ENCODE data around the gene POC1A. TPM values are rescaled to one million over a fixed set of nuclear protein-coding genes. Genes with fewer than 3 reads are reported as not detected.

Gene POC1A
- total and polyA plus RNA-seq, 2 donors (not counting 3 experiments of a cell fraction or from before 2014, with no cell fraction given): 14.8 to 19.4 TPM

DNA sequence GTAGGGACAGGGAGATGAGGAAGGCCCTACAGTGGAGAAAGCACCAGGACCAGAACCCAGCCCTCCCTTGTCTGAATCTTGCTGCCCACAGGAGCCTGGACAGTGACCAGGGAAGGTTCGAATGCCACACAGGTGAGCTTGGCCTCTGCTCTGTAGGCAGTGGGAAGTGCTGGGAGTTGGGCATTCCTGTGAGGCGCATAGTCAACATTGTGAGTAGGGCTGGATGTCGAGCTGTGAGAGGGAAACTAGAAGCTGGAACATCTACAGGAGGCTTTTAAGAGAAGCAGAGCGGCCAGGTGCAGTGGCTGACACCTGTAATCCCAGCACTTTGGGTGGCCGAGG lies 23.4 kb upstream of the POC1A start:
- FAIRE-seq (no peak), DNase-seq (ENCODE audit: low read depth, low spot score) (no peak)
- CTCF ChIA-PET: no interaction called here
- H3K4me3 ChIP-seq (replicated peaks in 1 of 3; ENCODE audit: insufficient read depth in 1 of 3, low read depth in 1 of 3, low read length in 3 of 3): no peak overlapping the region
- intact Hi-C loops (cut with micrococcal nuclease): no loop called here
- H2AFZ ChIP-seq (ENCODE audit: low read depth, low read length): no peak overlapping the region
- no peaks in the 10 kb centered on the region for H3K4me1 ChIP-seq (ENCODE audit: control insufficient read depth, extremely low read depth, insufficient read depth, low read length)
- H3K79me2 ChIP-seq (ENCODE audit: control insufficient read depth, insufficient read depth, low read length): no peaks in the 10 kb centered on the region
- TF ChIP-seq JUN (IDR thresholded peaks at IDR 0.05; ENCODE audit: borderline replicate concordance, insufficient read depth, insufficient read length, low read depth): no peak
- TF ChIP-seq GATA2 (IDR thresholded peaks at IDR 0.05; ENCODE audit: insufficient read depth, insufficient read length, low read depth, low read length): no peak
- TF ChIP-seq, protein P1, sequence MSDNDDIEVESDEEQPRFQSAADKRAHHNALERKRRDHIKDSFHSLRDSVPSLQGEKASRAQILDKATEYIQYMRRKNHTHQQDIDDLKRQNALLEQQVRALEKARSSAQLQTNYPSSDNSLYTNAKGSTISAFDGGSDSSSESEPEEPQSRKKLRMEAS (IDR thresholded peaks at IDR 0.05; ENCODE audit: insufficient read depth, insufficient read length): no peak
- TF ChIP-seq POLR2AphosphoS5 (IDR thresholded peaks at IDR 0.05; ENCODE audit: insufficient read depth, low read depth, low read length): no peak
- TF ChIP-seq POLR2A (IDR thresholded peaks at IDR 0.05; ENCODE audit: low read depth, low read length): no peak
- no peak for TF ChIP-seq EZH2 (IDR thresholded peaks at IDR 0.05; ENCODE audit: borderline replicate concordance, low read depth, low read length, severe bottlenecking)
- TF ChIP-seq MYC (IDR thresholded peaks at IDR 0.05; ENCODE audit: low read depth, low read length): no peak
- TF ChIP-seq, protein P2, sequence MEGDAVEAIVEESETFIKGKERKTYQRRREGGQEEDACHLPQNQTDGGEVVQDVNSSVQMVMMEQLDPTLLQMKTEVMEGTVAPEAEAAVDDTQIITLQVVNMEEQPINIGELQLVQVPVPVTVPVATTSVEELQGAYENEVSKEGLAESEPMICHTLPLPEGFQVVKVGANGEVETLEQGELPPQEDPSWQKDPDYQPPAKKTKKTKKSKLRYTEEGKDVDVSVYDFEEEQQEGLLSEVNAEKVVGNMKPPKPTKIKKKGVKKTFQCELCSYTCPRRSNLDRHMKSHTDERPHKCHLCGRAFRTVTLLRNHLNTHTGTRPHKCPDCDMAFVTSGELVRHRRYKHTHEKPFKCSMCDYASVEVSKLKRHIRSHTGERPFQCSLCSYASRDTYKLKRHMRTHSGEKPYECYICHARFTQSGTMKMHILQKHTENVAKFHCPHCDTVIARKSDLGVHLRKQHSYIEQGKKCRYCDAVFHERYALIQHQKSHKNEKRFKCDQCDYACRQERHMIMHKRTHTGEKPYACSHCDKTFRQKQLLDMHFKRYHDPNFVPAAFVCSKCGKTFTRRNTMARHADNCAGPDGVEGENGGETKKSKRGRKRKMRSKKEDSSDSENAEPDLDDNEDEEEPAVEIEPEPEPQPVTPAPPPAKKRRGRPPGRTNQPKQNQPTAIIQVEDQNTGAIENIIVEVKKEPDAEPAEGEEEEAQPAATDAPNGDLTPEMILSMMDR (IDR thresholded peaks at IDR 0.05; ENCODE audit: extremely low read depth in 1 of 2, insufficient read depth in 1 of 2, low read depth in 1 of 2, low read length in 2 of 2): no peak
- no peak for TF ChIP-seq FOS (IDR thresholded peaks at IDR 0.05; ENCODE audit: borderline replicate concordance, insufficient read depth, low read length)
- H3K27me3 ChIP-seq (ENCODE audit: control insufficient read depth in 2 of 2, insufficient read depth in 2 of 2, low read length in 2 of 2): peaks cover 0 to 4% of the 10 kb centered on the region in 2 experiments
- no peak overlapping the region for H3K4me2 ChIP-seq (ENCODE audit: insufficient read depth, low read length)
- H3K9ac ChIP-seq (replicated peaks; ENCODE audit: extremely low read depth, insufficient read depth, low read length): no peak overlapping the region
- no peak overlapping the region for H3K27ac ChIP-seq (ENCODE audit: insufficient read depth, low read depth, low read length)
- no peaks in the 10 kb centered on the region for H3K9me1 ChIP-seq (replicated peaks; ENCODE audit: control insufficient read depth, extremely low read depth, insufficient read depth, low read length)
- dilution Hi-C loops (cut with MboI; ENCODE audit: extremely low pct_ligation_motif_present, low sequenced_read_pairs): no loop called here
- no peaks in the 10 kb centered on the region for H3K36me3 ChIP-seq (ENCODE audit: control insufficient read depth in 2 of 2, extremely low read depth in 1 of 2, insufficient read depth in 2 of 2, low read length in 2 of 2)
- no TSS peak for BruUV-seq (replicated peaks)
- POLR2A ChIA-PET: no interaction called here
- H4K20me1 ChIP-seq (replicated peaks; ENCODE audit: control insufficient read depth, extremely low read depth, insufficient read depth, low read length): no peaks in the 10 kb centered on the region
- no peaks in the 10 kb centered on the region for H3K9me3 ChIP-seq (replicated peaks; ENCODE audit: control insufficient read depth, insufficient read depth, low read length)

Measured in endothelial cell of umbilical vein (primary cell).